Stomach smooth muscle (tissue), 2 donors: ENCODE data around the gene PPFIA3.
A peak's percentile ranks its signal among the peaks of the same experiment; 100 is the strongest.

Experiments
- H3K27ac ChIP-seq: one replicate; pipeline ENCODE4 v1.7.0; 2013; ENCODE audit warnings: mild to moderate bottlenecking, low read length, inconsistent platforms
- H3K27me3 ChIP-seq, 2 donors: one replicate each; pipeline ENCODE4 v1.7.0; 2013; ENCODE audit warnings: low read length in 2 of 2; ENCODE audit not compliant: insufficient read depth in 2 of 2, control insufficient read depth in 1 of 2
- H3K36me3 ChIP-seq, 2 donors: one replicate each; pipeline ENCODE4 v1.7.0; 2013; ENCODE audit warnings: low read length in 2 of 2; ENCODE audit not compliant: control insufficient read depth in 2 of 2, insufficient read depth in 2 of 2
- H3K4me1 ChIP-seq: one replicate; pipeline ENCODE4 v1.7.0; 2013; ENCODE audit warnings: low read length; ENCODE audit not compliant: control insufficient read depth, insufficient read depth
- H3K4me3 ChIP-seq, 2 donors: one replicate each; pipeline ENCODE4 v1.7.0; 2013; ENCODE audit warnings: low read length in 2 of 2
- H3K9ac ChIP-seq, 2 donors: one replicate each; pipeline ENCODE4 v1.7.0; 2013; ENCODE audit warnings: low read length in 2 of 2, mild to moderate bottlenecking in 1 of 2
- H3K9me3 ChIP-seq, 2 donors: one replicate each; pipeline ENCODE4 v1.7.0; 2013; ENCODE audit warnings: low read length in 2 of 2; ENCODE audit not compliant: control insufficient read depth in 2 of 2
- donor health status: healthy.
- donor health status: Pancreatic carcinoma.

PPFIA3 gene

GRCh38 chr19:49085868-49086232 is 33.5 kb upstream of the PPFIA3 start:
- Histone ChIP-seq H3K27me3 (no peaks in the 10 kb centered on the region), H3K4me1 (peaks cover 24% of the 10 kb centered on the region), H3K9me3 (no peaks in the 10 kb centered on the region), H3K9ac (peak overlapping the region; percentile 95 to 96), H3K27ac (peak overlapping the region; percentile 76), H3K36me3 (peaks cover 16 to 19% of the 10 kb centered on the region in 2 donors), H3K4me3 (peak overlapping the region; percentile 92 to 99)

- Histone ChIP-seq H3K9ac (peak overlapping the region; percentile 95 to 96), H3K36me3 (peaks cover 18 to 21% of the 10 kb centered on the region in 2 donors), H3K27ac (no peak overlapping the region), H3K9me3 (no peaks in the 10 kb centered on the region), H3K27me3 (no peaks in the 10 kb centered on the region), H3K4me3 (peak overlapping the region; percentile 92 to 99), H3K4me1 (peaks cover 24% of the 10 kb centered on the region)
Measured at GRCh38 chr19:49086296-49086695, 33.0 kb upstream of the PPFIA3 start.

- Histone ChIP-seq H3K4me3 (no peak overlapping the region), H3K4me1 (peaks cover 17% of the 10 kb centered on the region), H3K9ac (no peak overlapping the region), H3K27me3 (no peaks in the 10 kb centered on the region), H3K9me3 (no peaks in the 10 kb centered on the region), H3K27ac (no peak overlapping the region), H3K36me3 (peaks cover 23 to 35% of the 10 kb centered on the region in 2 donors)
Measured at GRCh38 chr19:49091391-49092038, 27.8 kb upstream of the PPFIA3 start.

GRCh38 chr19:49092686-49093085 is 26.7 kb upstream of the PPFIA3 start:
- Histone ChIP-seq H3K27ac (no peak overlapping the region), H3K36me3 (peaks cover 23 to 36% of the 10 kb centered on the region in 2 donors), H3K9ac (no peak overlapping the region), H3K9me3 (no peaks in the 10 kb centered on the region), H3K27me3 (no peaks in the 10 kb centered on the region), H3K4me3 (no peak overlapping the region), H3K4me1 (peaks cover 9% of the 10 kb centered on the region)

- Histone ChIP-seq H3K27me3 (no peaks in the 10 kb centered on the region), H3K27ac (no peak overlapping the region), H3K4me3 (no peak overlapping the region), H3K4me1 (peaks cover 17% of the 10 kb centered on the region), H3K9ac (no peak overlapping the region), H3K9me3 (no peaks in the 10 kb centered on the region), H3K36me3 (peaks cover 30 to 42% of the 10 kb centered on the region in 2 donors)
Measured at GRCh38 chr19:49094505-49095482, 24.6 kb upstream of the PPFIA3 start.

GRCh38 chr19:49097453-49098288 is 21.7 kb upstream of the PPFIA3 start:
- peaks cover 33 to 41% of the 10 kb centered on the region in 2 donors for H3K36me3 ChIP-seq
- H3K27me3 ChIP-seq: no peaks in the 10 kb centered on the region
- peak overlapping the region in 1 of 2 donors; percentile 13 for H3K9ac ChIP-seq
- peaks cover 19% of the 10 kb centered on the region for H3K4me1 ChIP-seq
- H3K9me3 ChIP-seq: no peaks in the 10 kb centered on the region
- no peak overlapping the region for H3K4me3 ChIP-seq
- no peak overlapping the region for H3K27ac ChIP-seq

- peaks cover 20% of the 10 kb centered on the region for H3K4me1 ChIP-seq
- H3K36me3 ChIP-seq: peaks cover 39 to 41% of the 10 kb centered on the region in 2 donors
- H3K9ac ChIP-seq: no peak overlapping the region
- H3K27me3 ChIP-seq: no peaks in the 10 kb centered on the region
- no peak overlapping the region for H3K27ac ChIP-seq
- H3K9me3 ChIP-seq: no peaks in the 10 kb centered on the region
- H3K4me3 ChIP-seq: no peak overlapping the region
Measured at GRCh38 chr19:49098795-49099194, 20.5 kb upstream of the PPFIA3 start.

GRCh38 chr19:49101160-49101559 is 18.2 kb upstream of the PPFIA3 start:
- Histone ChIP-seq H3K36me3 (peaks cover 52% of the 10 kb centered on the region in 2 donors), H3K27ac (no peak overlapping the region), H3K4me3 (no peak overlapping the region), H3K9ac (no peak overlapping the region), H3K27me3 (no peaks in the 10 kb centered on the region), H3K4me1 (peaks cover 15% of the 10 kb centered on the region), H3K9me3 (no peaks in the 10 kb centered on the region)

- Histone ChIP-seq H3K36me3 (peaks cover 58 to 62% of the 10 kb centered on the region in 2 donors), H3K27me3 (no peaks in the 10 kb centered on the region), H3K9me3 (no peaks in the 10 kb centered on the region), H3K27ac (no peak overlapping the region), H3K4me1 (peaks cover 14% of the 10 kb centered on the region), H3K9ac (no peak overlapping the region), H3K4me3 (no peak overlapping the region)
Measured at GRCh38 chr19:49102303-49102702, 17.0 kb upstream of the PPFIA3 start.

GRCh38 chr19:49103331-49104085 is 15.8 kb upstream of the PPFIA3 start:
- no peak overlapping the region for H3K4me3 ChIP-seq
- no peak overlapping the region for H3K9ac ChIP-seq
- H3K9me3 ChIP-seq: no peaks in the 10 kb centered on the region
- H3K27me3 ChIP-seq: no peaks in the 10 kb centered on the region
- H3K27ac ChIP-seq: no peak overlapping the region
- peaks cover 57 to 61% of the 10 kb centered on the region in 2 donors for H3K36me3 ChIP-seq
- peaks cover 8% of the 10 kb centered on the region for H3K4me1 ChIP-seq
